Measurements from ENCODE around the gene DDX1. TPM values are rescaled to one million over a fixed set of nuclear protein-coding genes. Genes with fewer than 3 reads are reported as not detected.

The DDX1 gene
- total and polyA plus RNA-seq, 2 experiments from 2014 or later, result 99.9 to 102 TPM

DNA sequence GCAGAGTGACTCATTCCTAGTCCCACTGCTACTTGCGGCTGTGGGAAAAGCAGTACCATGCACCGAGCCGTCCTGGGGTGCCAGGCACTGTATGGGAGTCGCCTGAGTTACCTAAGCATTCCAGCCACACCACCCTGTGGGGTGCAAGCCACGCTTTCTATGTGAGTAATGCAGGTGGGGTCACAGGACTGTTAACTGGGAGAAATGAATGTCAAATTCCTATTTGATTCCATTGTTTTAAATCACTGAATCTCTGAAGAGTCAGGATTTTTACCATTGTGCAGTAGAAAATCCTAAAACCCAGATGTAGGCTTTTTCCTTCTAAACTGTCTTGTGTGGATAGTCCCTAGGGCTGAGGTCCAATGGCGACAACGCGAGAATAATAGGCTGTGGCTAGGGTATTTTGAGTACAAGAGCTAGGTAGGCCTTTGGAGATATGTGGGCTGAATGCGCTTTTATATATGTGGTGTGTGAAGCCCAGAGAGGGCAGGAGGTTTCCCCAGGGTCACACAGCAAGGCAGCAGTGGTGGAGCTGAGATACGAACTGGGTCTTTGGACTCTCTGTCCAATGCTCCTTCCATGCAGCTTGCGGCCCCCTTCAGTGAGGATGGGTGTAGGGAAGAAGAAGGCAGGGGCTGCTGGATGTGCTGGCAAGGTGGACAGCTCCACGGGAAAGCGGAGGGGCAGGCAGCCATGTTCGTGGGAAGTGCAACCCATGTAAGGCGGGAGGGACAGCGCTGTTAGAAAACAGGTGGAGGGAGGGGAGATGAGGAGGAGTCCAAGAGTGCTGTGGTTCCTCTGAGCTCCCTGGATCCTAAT, 83.2 kb downstream of the DDX1 start:
- Mint-ChIP-seq H3K27ac (no peak overlapping the region), H3K4me3 (no peak overlapping the region), H3K4me1 (peaks cover 7% of the 10 kb centered on the region), H3K36me3 (ENCODE audit: low read depth) (peaks cover 13% of the 10 kb centered on the region), H3K27me3 (ENCODE audit: insufficient read depth, low read depth, poor library complexity) (peaks cover 10% of the 10 kb centered on the region), H3K9me3 (peaks cover 19% of the 10 kb centered on the region)
- peak overlapping the region; percentile 69; the same call in 1 of the 2 replicates for H2AFZ ChIP-seq
- ATAC-seq, result no peak; the same call in 2 of the 3 replicates
- H3K4me2 ChIP-seq, result no peak overlapping the region
- no peak overlapping the region for H3K4me3 ChIP-seq
- H3K27me3 ChIP-seq (ENCODE audit: insufficient read depth), result no peaks in the 10 kb centered on the region
- H3K79me2 ChIP-seq (replicated peaks; ENCODE audit: insufficient read depth), result no peaks in the 10 kb centered on the region
- TF ChIP-seq, protein P1, sequence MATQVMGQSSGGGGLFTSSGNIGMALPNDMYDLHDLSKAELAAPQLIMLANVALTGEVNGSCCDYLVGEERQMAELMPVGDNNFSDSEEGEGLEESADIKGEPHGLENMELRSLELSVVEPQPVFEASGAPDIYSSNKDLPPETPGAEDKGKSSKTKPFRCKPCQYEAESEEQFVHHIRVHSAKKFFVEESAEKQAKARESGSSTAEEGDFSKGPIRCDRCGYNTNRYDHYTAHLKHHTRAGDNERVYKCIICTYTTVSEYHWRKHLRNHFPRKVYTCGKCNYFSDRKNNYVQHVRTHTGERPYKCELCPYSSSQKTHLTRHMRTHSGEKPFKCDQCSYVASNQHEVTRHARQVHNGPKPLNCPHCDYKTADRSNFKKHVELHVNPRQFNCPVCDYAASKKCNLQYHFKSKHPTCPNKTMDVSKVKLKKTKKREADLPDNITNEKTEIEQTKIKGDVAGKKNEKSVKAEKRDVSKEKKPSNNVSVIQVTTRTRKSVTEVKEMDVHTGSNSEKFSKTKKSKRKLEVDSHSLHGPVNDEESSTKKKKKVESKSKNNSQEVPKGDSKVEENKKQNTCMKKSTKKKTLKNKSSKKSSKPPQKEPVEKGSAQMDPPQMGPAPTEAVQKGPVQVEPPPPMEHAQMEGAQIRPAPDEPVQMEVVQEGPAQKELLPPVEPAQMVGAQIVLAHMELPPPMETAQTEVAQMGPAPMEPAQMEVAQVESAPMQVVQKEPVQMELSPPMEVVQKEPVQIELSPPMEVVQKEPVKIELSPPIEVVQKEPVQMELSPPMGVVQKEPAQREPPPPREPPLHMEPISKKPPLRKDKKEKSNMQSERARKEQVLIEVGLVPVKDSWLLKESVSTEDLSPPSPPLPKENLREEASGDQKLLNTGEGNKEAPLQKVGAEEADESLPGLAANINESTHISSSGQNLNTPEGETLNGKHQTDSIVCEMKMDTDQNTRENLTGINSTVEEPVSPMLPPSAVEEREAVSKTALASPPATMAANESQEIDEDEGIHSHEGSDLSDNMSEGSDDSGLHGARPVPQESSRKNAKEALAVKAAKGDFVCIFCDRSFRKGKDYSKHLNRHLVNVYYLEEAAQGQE (IDR thresholded peaks at IDR 0.05; ENCODE audit: unreplicated experiment), result peak; percentile 37
- TF ChIP-seq, protein P2, sequence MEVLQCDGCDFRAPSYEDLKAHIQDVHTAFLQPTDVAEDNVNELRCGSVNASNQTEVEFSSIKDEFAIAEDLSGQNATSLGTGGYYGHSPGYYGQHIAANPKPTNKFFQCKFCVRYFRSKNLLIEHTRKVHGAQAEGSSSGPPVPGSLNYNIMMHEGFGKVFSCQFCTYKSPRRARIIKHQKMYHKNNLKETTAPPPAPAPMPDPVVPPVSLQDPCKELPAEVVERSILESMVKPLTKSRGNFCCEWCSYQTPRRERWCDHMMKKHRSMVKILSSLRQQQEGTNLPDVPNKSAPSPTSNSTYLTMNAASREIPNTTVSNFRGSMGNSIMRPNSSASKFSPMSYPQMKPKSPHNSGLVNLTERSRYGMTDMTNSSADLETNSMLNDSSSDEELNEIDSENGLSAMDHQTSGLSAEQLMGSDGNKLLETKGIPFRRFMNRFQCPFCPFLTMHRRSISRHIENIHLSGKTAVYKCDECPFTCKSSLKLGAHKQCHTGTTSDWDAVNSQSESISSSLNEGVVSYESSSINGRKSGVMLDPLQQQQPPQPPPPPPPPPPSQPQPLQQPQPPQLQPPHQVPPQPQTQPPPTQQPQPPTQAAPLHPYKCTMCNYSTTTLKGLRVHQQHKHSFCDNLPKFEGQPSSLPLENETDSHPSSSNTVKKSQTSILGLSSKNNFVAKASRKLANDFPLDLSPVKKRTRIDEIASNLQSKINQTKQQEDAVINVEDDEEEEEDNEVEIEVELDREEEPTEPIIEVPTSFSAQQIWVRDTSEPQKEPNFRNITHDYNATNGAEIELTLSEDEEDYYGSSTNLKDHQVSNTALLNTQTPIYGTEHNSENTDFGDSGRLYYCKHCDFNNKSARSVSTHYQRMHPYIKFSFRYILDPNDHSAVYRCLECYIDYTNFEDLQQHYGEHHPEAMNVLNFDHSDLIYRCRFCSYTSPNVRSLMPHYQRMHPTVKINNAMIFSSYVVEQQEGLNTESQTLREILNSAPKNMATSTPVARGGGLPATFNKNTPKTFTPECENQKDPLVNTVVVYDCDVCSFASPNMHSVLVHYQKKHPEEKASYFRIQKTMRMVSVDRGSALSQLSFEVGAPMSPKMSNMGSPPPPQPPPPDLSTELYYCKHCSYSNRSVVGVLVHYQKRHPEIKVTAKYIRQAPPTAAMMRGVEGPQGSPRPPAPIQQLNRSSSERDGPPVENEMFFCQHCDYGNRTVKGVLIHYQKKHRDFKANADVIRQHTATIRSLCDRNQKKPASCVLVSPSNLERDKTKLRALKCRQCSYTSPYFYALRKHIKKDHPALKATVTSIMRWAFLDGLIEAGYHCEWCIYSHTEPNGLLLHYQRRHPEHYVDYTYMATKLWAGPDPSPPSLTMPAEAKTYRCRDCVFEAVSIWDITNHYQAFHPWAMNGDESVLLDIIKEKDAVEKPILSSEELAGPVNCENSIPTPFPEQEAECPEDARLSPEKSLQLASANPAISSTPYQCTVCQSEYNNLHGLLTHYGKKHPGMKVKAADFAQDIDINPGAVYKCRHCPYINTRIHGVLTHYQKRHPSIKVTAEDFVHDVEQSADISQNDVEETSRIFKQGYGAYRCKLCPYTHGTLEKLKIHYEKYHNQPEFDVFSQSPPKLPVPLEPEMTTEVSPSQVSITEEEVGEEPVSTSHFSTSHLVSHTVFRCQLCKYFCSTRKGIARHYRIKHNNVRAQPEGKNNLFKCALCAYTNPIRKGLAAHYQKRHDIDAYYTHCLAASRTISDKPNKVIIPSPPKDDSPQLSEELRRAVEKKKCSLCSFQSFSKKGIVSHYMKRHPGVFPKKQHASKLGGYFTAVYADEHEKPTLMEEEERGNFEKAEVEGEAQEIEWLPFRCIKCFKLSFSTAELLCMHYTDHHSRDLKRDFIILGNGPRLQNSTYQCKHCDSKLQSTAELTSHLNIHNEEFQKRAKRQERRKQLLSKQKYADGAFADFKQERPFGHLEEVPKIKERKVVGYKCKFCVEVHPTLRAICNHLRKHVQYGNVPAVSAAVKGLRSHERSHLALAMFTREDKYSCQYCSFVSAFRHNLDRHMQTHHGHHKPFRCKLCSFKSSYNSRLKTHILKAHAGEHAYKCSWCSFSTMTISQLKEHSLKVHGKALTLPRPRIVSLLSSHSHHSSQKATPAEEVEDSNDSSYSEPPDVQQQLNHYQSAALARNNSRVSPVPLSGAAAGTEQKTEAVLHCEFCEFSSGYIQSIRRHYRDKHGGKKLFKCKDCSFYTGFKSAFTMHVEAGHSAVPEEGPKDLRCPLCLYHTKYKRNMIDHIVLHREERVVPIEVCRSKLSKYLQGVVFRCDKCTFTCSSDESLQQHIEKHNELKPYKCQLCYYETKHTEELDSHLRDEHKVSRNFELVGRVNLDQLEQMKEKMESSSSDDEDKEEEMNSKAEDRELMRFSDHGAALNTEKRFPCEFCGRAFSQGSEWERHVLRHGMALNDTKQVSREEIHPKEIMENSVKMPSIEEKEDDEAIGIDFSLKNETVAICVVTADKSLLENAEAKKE (CRISPR knock-in tag; IDR thresholded peaks at IDR 0.05), result no peak
- no peaks in the 10 kb centered on the region for H3K36me3 ChIP-seq (ENCODE audit: insufficient read depth)
- DNase-seq (ENCODE audit: low spot score), result no peak
- no peaks in the 10 kb centered on the region for H3K4me1 ChIP-seq (ENCODE audit: insufficient read depth)
- no peaks in the 10 kb centered on the region for H4K20me1 ChIP-seq (replicated peaks; ENCODE audit: insufficient read depth)
- H3K9me2 ChIP-seq (ENCODE audit: insufficient read depth), result no peaks in the 10 kb centered on the region; the same call in 1 of the 2 replicates
- H3F3A ChIP-seq (replicated peaks; ENCODE audit: low read depth), result no peaks in the 10 kb centered on the region
- no peak overlapping the region for H3K27ac ChIP-seq (ENCODE audit: low read depth)

All from GM23338 (cell line).